K562 (cell line): ENCODE measurements around the gene ZNF133. TPM values are rescaled to one million over a fixed set of nuclear protein-coding genes. Genes with fewer than 3 reads are reported as not detected.

Experiments used
- ATAC-seq: fragments of 200-7000 bp; cut with Tn5 transposase; 3 replicates; pipeline ENCODE4 v1.9.1; 2020; ENCODE audit warnings: moderate library complexity
- BruUV-seq: library from RNA; stranded (reverse); fragments of 400-500 nt; replicated peaks from 2 replicates; lab custom pipeline; 2021; lab: Mats Ljungman, UMichigan
- CTCF ChIA-PET: fragments of 300-600 bp; formaldehyde crosslinking; extraction: SDS; loops from one replicate; lab custom pipeline; 2021; ENCODE audit warnings: low intra/inter-chr PET ratio; lab: Yijun Ruan, JAX
- POLR2A ChIA-PET: fragments of 300-600, 350-650 bp; sonication (Branson Sonifier 250); formaldehyde crosslinking; extraction: SDS; loops from one replicate; lab custom pipeline; 2021; ENCODE audit warnings: antibody characterized with exemption, inconsistent platforms; lab: Yijun Ruan, JAX
- DNase-seq, 4 experiments: peaks; one replicate each; pipeline versions ENCODE4 v3.0.0 to v3.0.0-alpha.2; 2011 to 2018; ENCODE audit warnings: low spot score in 3 of 4, mixed read lengths in 3 of 4; ENCODE audit errors: extremely low read depth in 1 of 4
- FAIRE-seq: peaks from 2 replicates; lab custom pipeline; 2011; peaks lifted over from hg19 to GRCh38; lab: Jason Lieb, UNC
- H2AFZ ChIP-seq: 2 replicates; pipeline ENCODE4 v1.6.0; 2011; ENCODE audit warnings: low read depth, low read length, control low read depth, inconsistent platforms
- H3K27ac ChIP-seq: fragments of 200-600 bp; 3 replicates; pipeline ENCODE4 v1.8.0; 2011; ENCODE audit warnings: low read depth, mild to moderate bottlenecking, control low read depth, inconsistent platforms, low read length, moderate library complexity, mixed read lengths; ENCODE audit errors: extremely low read depth
- H3K27me3 ChIP-seq, 2 experiments: fragments of 300-600 bp in 1 of 2; 2 replicates in 1 of 2; 3 replicates in 1 of 2; pipeline versions ENCODE4 v1.6.0 to v1.8.0; 2011; ENCODE audit warnings: inconsistent platforms in 2 of 2, low read length in 2 of 2, mild to moderate bottlenecking in 1 of 2, mixed read lengths in 1 of 2, moderate library complexity in 1 of 2; ENCODE audit not compliant: control insufficient read depth in 2 of 2, insufficient read depth in 2 of 2
- H3K36me3 ChIP-seq: fragments of 300-600 bp; 3 replicates; pipeline ENCODE4 v1.8.0; 2011; ENCODE audit warnings: mild to moderate bottlenecking, low read length, inconsistent platforms; ENCODE audit not compliant: control insufficient read depth, insufficient read depth
- H3K4me1 ChIP-seq, 2 experiments: fragments of 200-600 bp in 1 of 2; replicated peaks in 1 of 2; 2 replicates in 1 of 2; 3 replicates in 1 of 2; pipeline versions ENCODE4 v1.5.1 to v1.8.0; 2011; ENCODE audit warnings: inconsistent platforms in 2 of 2, low read length in 2 of 2, mild to moderate bottlenecking in 1 of 2, mixed read lengths in 1 of 2, moderate library complexity in 1 of 2; ENCODE audit not compliant: control insufficient read depth in 2 of 2, insufficient read depth in 2 of 2
- H3K4me2 ChIP-seq: 2 replicates; pipeline ENCODE4 v1.6.1; 2011; ENCODE audit warnings: low read length, control low read depth, inconsistent platforms, mixed read lengths; ENCODE audit not compliant: insufficient read depth
- H3K4me3 ChIP-seq: fragments of 200-600 bp; sonication (generic), shearing (Covaris generic); 2 replicates; pipeline ENCODE4 v1.5.1; 2016; ENCODE audit warnings: control low read depth, inconsistent platforms
- H3K79me2 ChIP-seq: fragments of 200-600 bp; 3 replicates; pipeline ENCODE4 v1.8.0; 2011; ENCODE audit warnings: low read length, inconsistent platforms; ENCODE audit not compliant: control insufficient read depth, insufficient read depth
- H3K9ac ChIP-seq, 2 experiments: 2 replicates each; pipeline versions ENCODE4 v1.6.0 to v1.6.1; 2011; ENCODE audit warnings: low read depth in 2 of 2, low read length in 2 of 2, control low read depth in 1 of 2, inconsistent platforms in 1 of 2, mild to moderate bottlenecking in 1 of 2, mixed read lengths in 1 of 2; ENCODE audit not compliant: insufficient read depth in 1 of 2
- H3K9me1 ChIP-seq: one replicate; pipeline ENCODE4 v1.6.0; 2011; ENCODE audit warnings: inconsistent platforms, mild to moderate bottlenecking, low read length, moderate library complexity; ENCODE audit not compliant: control insufficient read depth, insufficient read depth
- H3K9me3 ChIP-seq: replicated peaks from 2 replicates; pipeline ENCODE4 v1.5.1; 2011; ENCODE audit warnings: low read depth, low read length, inconsistent platforms; ENCODE audit not compliant: control insufficient read depth, insufficient read depth
- H4K20me1 ChIP-seq: replicated peaks from 2 replicates; pipeline ENCODE4 v1.6.1; 2011; ENCODE audit warnings: low read length, inconsistent platforms, mixed read lengths; ENCODE audit not compliant: control insufficient read depth, insufficient read depth
- CTCF ChIP-seq, 3 experiments: IDR thresholded peaks in 2 of 3; conservative IDR thresholded peaks in 1 of 3; 2 replicates each; pipeline ENCODE4 v1.5.1; 2011 to 2012; ENCODE audit warnings: low read length in 3 of 3, mild to moderate bottlenecking in 3 of 3, control low read depth in 2 of 3, improper control_type of control experiment in 1 of 3, inconsistent platforms in 1 of 3, low read depth in 1 of 3, mixed read lengths in 1 of 3, moderate library complexity in 1 of 3; ENCODE audit not compliant: insufficient read depth in 2 of 3
- HMGXB4 ChIP-seq: sonication (generic); formaldehyde crosslinking; IDR thresholded peaks from 2 replicates; pipeline ENCODE4 v1.8.1; 2023; ENCODE audit warnings: mild to moderate bottlenecking, missing genetic modification reagents
- MTA2 ChIP-seq: fragments of 450-650 bp; IDR thresholded peaks from 2 replicates; pipeline ENCODE4 v1.6.1; 2016; ENCODE audit warnings: low read depth
- NONO ChIP-seq, 2 experiments: fragments of 200-400 bp in 1 of 2; fragments of 450-650 bp in 1 of 2; formaldehyde crosslinking in 1 of 2; IDR thresholded peaks; 2 replicates each; pipeline ENCODE4 v1.6.1; 2017; ENCODE audit warnings: low read depth in 2 of 2, mild to moderate bottlenecking in 2 of 2, moderate library complexity in 2 of 2, low read length in 1 of 2
- PML ChIP-seq: IDR thresholded peaks from 2 replicates; pipeline ENCODE4 v1.6.1; 2012; ENCODE audit warnings: low read length, inconsistent platforms
- SRF ChIP-seq, 2 experiments: fragments of 250-450, 450-650 bp in 1 of 2; sonication (Bioruptor Pico) in 1 of 2; sonication (generic) in 1 of 2; formaldehyde crosslinking; IDR thresholded peaks; 2 replicates each; pipeline versions ENCODE4 v1.5.0 to v1.5.1; 2020 to 2022; ENCODE audit warnings: mild to moderate bottlenecking in 1 of 2, missing genetic modification reagents in 1 of 2
- TCF3 ChIP-seq: sonication (generic); formaldehyde crosslinking; IDR thresholded peaks from 2 replicates; pipeline ENCODE4 v1.4.0; 2020; ENCODE audit warnings: mild to moderate bottlenecking, missing genetic modification reagents
- WGBS: fragments of 100-300 bp; shearing (Covaris generic); methylation state at CpG from one replicate; pipeline ENCODE4 v1.1.6; 2016; ENCODE audit warnings: low coverage, mixed read lengths; ENCODE audit not compliant: insufficient coverage; ENCODE audit errors: missing lambda C conversion rate; 5-methylcytosine and 5-hydroxymethylcytosine counted together
- in situ Hi-C: fragments of 300-500 bp; cut with MboI; formaldehyde crosslinking; loops from 4 replicates; pipeline ENCODE4 v1.15.0; 2018; ENCODE audit warnings: inconsistent platforms, mixed read lengths
- intact Hi-C: fragments of 100-400 bp; cut with micrococcal nuclease; formaldehyde crosslinking; loops from 2 replicates; pipeline ENCODE4 v1.14.2; 2022
- polyA plus RNA-seq, 8 experiments: library from polyadenylated mRNA; depleted of rRNA in 4 of 8; stranded (reverse) in 5 of 8; unstranded in 3 of 8; fragments of >200 nt; fragmentation: Nextera tagmentation in 2 of 8; fragmentation: Illumina TruSeq in 1 of 8; extraction: Ambion mirVana in 2 of 8; extraction: Trizol in 1 of 8; gene quantifications; 2 replicates each; pipeline versions ENCODE4 v1.2.1 to v1.2.3, GENCODE V29; 2011 to 2014; ENCODE audit warnings: inconsistent platforms in 1 of 8, missing spikeins in 1 of 8
- total RNA-seq, 7 experiments: library from RNA; depleted of rRNA in 6 of 7; stranded (reverse); fragments of >200 nt in 6 of 7; fragmentation: Illumina TruSeq in 2 of 7; extraction: Trizol in 2 of 7; gene quantifications; 2 replicates each; pipeline versions ENCODE4 v1.2.1 to v1.2.3, GENCODE V29; 2011 to 2021; ENCODE audit warnings: low replicate concordance in 1 of 7

Gene ZNF133
- total and polyA plus RNA-seq, 9 of the 15 experiments (the other 6 are each of a cell fraction or from before 2014, with no cell fraction given), result 1.1 to 6.5 (median 3.8) TPM

GRCh38 chr20:18256440-18257090 lies 31.8 kb upstream of the ZNF133 start (continued):
- peak; percentile 52 for TF ChIP-seq MTA2
- peak; percentile 47; the same call in 1 of the 2 replicates for TF ChIP-seq PML
- no peak for TF ChIP-seq HMGXB4
- TF ChIP-seq TCF3 (CRISPR knock-in tag), result peak; percentile 90
- no peak for TF ChIP-seq NONO (IDR thresholded peaks at IDR 0.05; ENCODE audit: low read depth in 2 of 2, low read length in 1 of 2)
- TF ChIP-seq, all 486 proteins: peak for 26

GRCh38 chr20:18258126-18258860 lies 30.0 kb upstream of the ZNF133 start:
- ChIA-PET CTCF (no interaction called here), POLR2A (interaction anchor here (0.7 kb wide), 1 partner anchor 30 kb away, joined by 3 read pairs; no protein-coding TSS in a partner anchor)
- H3K9me1 ChIP-seq, result no peaks in the 10 kb centered on the region
- FAIRE-seq (no peak), ATAC-seq (no peak)
- no peaks in the 10 kb centered on the region for H3K36me3 ChIP-seq
- in situ Hi-C loops, result no loop called here
- no TSS peak for BruUV-seq
- no peak overlapping the region for H3K4me2 ChIP-seq
- no peak overlapping the region for H3K9ac ChIP-seq
- no peaks in the 10 kb centered on the region for H4K20me1 ChIP-seq
- TF ChIP-seq CTCF (IDR thresholded peaks at IDR 0.05 in 2 of 3, conservative IDR thresholded peaks at IDR 0.05 in 1 of 3; ENCODE audit: insufficient read depth in 2 of 3, low read depth in 1 of 3, low read length in 3 of 3) (0 out of 6 replicates have a peak, but pooled peaks of 1 of the 3 experiments have one; percentile 9), SRF (CRISPR knock-in tag; IDR thresholded peaks at IDR 0.05) (no peak)
- TF ChIP-seq, all 486 proteins: peak for 1
- intact Hi-C loops, result no loop called here
- no peak overlapping the region for H2AFZ ChIP-seq
- WGBS, result 50% methylated on average over 12 of the region's 12 CpGs
- H3K79me2 ChIP-seq, result no peaks in the 10 kb centered on the region
- H3K9me3 ChIP-seq, result no peaks in the 10 kb centered on the region
- H3K27me3 ChIP-seq, result no peaks in the 10 kb centered on the region; a peak in 1 of 5 replicates
- H3K4me3 ChIP-seq, result no peak overlapping the region
- no peak for DNase-seq
- no peak overlapping the region for H3K27ac ChIP-seq
- peaks cover 0 to 8% of the 10 kb centered on the region in 2 experiments; a peak in 2 of 5 replicates for H3K4me1 ChIP-seq
